GM12875 (cell line): ENCODE data around the gene ST8SIA4.

Experiments
- H3K4me3 ChIP-seq: one replicate; pipeline ENCODE4 v1.5.1; 2011; ENCODE audit warnings: low read depth, low read length, control low read depth
- TF ChIP-seq, protein P1 (sequence below): IDR thresholded peaks from 2 replicates; pipeline ENCODE4 v1.5.1; 2011; ENCODE audit warnings: low read depth, mild to moderate bottlenecking, control low read depth, inconsistent platforms, low read length, moderate library complexity, borderline replicate concordance; ENCODE audit not compliant: insufficient read depth

ST8SIA4 gene

DNA sequence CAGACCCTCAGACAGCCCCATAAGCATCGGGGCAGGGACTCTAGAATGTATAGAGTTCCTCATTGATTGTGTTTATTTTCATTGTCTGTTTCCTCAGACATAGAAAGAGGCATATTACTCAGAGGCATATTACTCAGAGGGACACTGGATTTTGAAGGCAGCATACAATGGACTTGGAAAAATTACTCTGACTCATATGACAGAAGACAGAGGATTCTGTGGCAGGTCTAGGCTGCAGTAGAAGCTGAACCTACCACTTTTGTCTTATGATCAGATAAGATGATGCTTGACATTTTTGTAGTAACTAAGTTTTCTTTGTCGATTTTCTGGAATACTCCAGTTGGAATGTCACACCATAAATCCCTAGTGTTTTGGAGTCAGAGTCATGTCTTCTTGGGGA lies 105.2 kb downstream of the ST8SIA4 start:
- TF ChIP-seq, protein P1, sequence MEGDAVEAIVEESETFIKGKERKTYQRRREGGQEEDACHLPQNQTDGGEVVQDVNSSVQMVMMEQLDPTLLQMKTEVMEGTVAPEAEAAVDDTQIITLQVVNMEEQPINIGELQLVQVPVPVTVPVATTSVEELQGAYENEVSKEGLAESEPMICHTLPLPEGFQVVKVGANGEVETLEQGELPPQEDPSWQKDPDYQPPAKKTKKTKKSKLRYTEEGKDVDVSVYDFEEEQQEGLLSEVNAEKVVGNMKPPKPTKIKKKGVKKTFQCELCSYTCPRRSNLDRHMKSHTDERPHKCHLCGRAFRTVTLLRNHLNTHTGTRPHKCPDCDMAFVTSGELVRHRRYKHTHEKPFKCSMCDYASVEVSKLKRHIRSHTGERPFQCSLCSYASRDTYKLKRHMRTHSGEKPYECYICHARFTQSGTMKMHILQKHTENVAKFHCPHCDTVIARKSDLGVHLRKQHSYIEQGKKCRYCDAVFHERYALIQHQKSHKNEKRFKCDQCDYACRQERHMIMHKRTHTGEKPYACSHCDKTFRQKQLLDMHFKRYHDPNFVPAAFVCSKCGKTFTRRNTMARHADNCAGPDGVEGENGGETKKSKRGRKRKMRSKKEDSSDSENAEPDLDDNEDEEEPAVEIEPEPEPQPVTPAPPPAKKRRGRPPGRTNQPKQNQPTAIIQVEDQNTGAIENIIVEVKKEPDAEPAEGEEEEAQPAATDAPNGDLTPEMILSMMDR: no peak
- H3K4me3 ChIP-seq: no peak overlapping the region

DNA sequence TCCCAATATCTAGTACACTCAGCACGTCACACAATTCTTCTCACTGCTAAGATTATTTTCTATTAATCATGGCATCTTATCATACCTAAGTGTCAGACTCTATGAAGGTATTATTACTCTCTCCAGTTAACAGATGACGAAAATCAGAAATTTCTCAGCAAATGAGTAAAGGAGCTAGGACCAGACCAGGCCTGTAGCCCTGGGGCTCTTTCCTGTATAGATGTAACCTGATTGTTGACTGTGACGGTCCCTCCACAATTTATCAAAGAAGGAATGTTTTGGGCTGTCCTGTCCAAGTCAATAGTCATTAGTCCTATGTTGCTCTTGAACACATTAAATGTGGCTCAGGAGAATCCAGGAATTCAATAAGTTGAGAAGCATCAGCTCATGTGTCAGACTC lies 106.2 kb downstream of the ST8SIA4 start:
- no peak overlapping the region for H3K4me3 ChIP-seq
- TF ChIP-seq, protein P1: no peak

DNA sequence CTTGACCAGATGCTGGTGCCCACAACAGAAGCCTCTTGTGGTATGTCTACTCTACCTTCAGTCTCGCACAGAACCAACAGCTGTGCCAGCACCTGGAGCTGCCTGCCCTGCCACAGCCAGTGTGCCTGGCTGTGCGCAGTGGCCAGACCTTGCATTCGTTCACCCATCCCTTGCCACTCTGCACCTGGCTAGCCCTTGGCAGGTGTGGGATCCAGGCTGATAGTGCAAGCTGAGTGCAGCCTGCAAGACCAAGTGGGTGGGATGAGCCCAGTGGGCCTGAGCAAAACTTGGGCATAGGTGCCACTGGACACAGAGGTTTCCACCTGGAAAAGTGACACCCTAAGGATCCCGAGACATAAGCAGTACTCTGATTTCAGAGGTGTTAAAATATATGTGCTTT lies 108.2 kb downstream of the ST8SIA4 start:
- TF ChIP-seq, protein P1: no peak
- H3K4me3 ChIP-seq: no peak overlapping the region

DNA sequence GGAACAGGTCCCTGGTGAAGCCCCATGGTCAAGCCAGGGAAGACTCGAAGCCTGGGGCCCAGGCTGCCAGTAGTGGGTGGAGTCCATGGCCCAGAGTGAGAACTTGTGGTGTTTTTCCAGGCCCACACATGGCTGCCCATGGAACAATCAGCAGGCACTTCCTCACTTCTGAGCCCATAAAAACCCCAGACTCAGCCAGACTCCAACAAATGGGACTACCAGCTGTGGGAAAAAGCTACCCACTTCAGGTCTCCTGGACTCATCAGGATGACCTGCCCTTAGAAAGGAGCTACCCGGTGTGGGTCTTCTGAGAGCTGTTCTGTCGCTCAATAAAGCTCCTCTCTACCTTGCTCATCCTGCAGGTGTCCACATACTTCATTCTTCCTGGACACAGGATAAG lies 108.9 kb downstream of the ST8SIA4 start:
- H3K4me3 ChIP-seq: no peak overlapping the region
- TF ChIP-seq, protein P1: no peak

DNA sequence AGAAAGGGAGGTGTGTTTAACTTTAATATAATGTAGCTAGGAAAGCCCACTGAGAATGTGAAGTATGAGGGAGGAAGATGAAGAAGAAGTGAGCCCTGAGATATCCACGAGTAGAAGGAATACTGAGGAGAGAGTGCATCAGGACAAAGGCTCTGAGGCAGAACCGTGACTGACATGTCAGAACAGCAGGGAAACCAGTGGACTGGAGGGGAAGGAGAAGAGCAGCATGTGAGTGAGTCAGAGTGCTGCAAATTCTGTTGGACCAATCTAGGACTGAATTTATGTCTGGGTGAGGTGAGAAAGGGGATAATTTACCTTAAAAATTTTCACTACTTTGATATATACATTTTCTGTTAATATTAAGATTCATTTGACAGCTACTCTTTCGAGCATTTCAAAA lies 110.3 kb downstream of the ST8SIA4 start:
- H3K4me3 ChIP-seq: no peak overlapping the region
- TF ChIP-seq, protein P1: no peak

DNA sequence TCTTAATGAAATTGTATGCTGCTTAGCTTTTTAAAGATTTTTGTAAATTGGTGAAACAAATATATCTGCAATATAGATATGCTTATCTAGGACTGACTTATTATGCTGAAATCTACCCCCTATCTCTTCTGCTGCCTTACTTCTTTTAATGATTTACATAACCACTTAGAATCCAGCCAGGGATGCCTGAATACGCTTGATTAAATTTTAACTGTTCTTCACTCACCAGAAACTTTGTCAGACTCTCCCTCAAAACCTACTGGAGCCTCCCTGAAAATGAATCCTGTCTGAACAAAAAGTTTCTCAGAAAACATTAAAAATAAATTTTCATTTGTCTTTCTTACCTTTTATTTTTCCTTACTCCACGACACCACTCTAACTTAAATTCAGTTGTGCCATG lies 111.7 kb downstream of the ST8SIA4 start:
- TF ChIP-seq, protein P1: no peak
- no peak overlapping the region for H3K4me3 ChIP-seq

DNA sequence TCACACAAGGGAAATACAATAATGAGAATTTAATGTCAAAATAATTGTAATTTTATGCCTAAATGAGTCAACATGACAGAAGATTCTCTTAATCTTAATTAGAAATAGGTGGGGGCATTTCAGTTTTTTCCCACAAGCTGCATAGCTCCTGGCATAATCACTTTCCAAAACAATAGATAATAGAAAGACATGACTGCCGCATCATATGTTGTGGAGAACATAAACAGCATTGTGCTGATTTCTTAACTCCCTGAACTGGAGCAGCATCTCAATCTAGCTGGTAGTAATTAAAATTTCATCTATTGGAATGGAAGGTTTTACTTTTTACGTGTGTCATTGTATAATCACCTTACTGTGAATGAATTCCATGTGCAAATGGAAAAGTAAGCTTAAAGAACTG lies 112.1 kb downstream of the ST8SIA4 start:
- H3K4me3 ChIP-seq: no peak overlapping the region
- TF ChIP-seq, protein P1: no peak
